ENCODE results near the gene PCDHGC3.

The PCDHGC3 gene

GRCh38 chr5:141495453-141495811 is 19.7 kb downstream of the PCDHGC3 start:
- no peak overlapping the region for H3K27ac ChIP-seq
- no peaks in the 10 kb centered on the region for H3K36me3 ChIP-seq
- TF ChIP-seq CTCF (IDR thresholded peaks at IDR 0.05; ENCODE audit: low read depth, low read length) = no peak
- no peaks in the 10 kb centered on the region for H3K9me3 ChIP-seq (ENCODE audit: severe bottlenecking)
- no peak overlapping the region for H3K4me3 ChIP-seq (ENCODE audit: low read depth, low read length)
- H3K27me3 ChIP-seq (ENCODE audit: insufficient read depth, low read depth, severe bottlenecking) = no peaks in the 10 kb centered on the region
- DNase-seq = no peak

- Histone ChIP-seq H3K27ac (no peak overlapping the region), H3K4me3 (ENCODE audit: low read depth, low read length) (no peak overlapping the region), H3K27me3 (ENCODE audit: insufficient read depth, low read depth, severe bottlenecking) (no peaks in the 10 kb centered on the region), H3K9me3 (ENCODE audit: severe bottlenecking) (no peaks in the 10 kb centered on the region), H3K36me3 (no peaks in the 10 kb centered on the region)
- no peak for DNase-seq
- TF ChIP-seq CTCF (IDR thresholded peaks at IDR 0.05; ENCODE audit: low read depth, low read length) = no peak
Measured at GRCh38 chr5:141496038-141496437, 20.3 kb downstream of the PCDHGC3 start.

GRCh38 chr5:141501761-141502160 is 26.0 kb downstream of the PCDHGC3 start:
- Histone ChIP-seq H3K4me3 (ENCODE audit: low read depth, low read length) (no peak overlapping the region), H3K36me3 (no peaks in the 10 kb centered on the region), H3K9me3 (ENCODE audit: severe bottlenecking) (no peaks in the 10 kb centered on the region), H3K27ac (no peak overlapping the region), H3K27me3 (ENCODE audit: insufficient read depth, low read depth, severe bottlenecking) (no peaks in the 10 kb centered on the region)
- DNase-seq = no peak
- no peak for TF ChIP-seq CTCF (IDR thresholded peaks at IDR 0.05; ENCODE audit: low read depth, low read length)

GRCh38 chr5:141503681-141504080 is 27.9 kb downstream of the PCDHGC3 start:
- H3K27ac ChIP-seq = no peak overlapping the region
- H3K27me3 ChIP-seq (ENCODE audit: insufficient read depth, low read depth, severe bottlenecking) = no peaks in the 10 kb centered on the region
- H3K4me3 ChIP-seq (ENCODE audit: low read depth, low read length) = no peak overlapping the region
- TF ChIP-seq CTCF (IDR thresholded peaks at IDR 0.05; ENCODE audit: low read depth, low read length) = no peak
- no peaks in the 10 kb centered on the region for H3K36me3 ChIP-seq
- no peaks in the 10 kb centered on the region for H3K9me3 ChIP-seq (ENCODE audit: severe bottlenecking)
- DNase-seq = no peak

GRCh38 chr5:141504216-141504615 is 28.4 kb downstream of the PCDHGC3 start:
- no peak for TF ChIP-seq CTCF (IDR thresholded peaks at IDR 0.05; ENCODE audit: low read depth, low read length)
- H3K4me3 ChIP-seq (ENCODE audit: low read depth, low read length) = no peak overlapping the region
- H3K36me3 ChIP-seq = no peaks in the 10 kb centered on the region
- no peaks in the 10 kb centered on the region for H3K9me3 ChIP-seq (ENCODE audit: severe bottlenecking)
- H3K27ac ChIP-seq = no peak overlapping the region
- no peak for DNase-seq
- H3K27me3 ChIP-seq (ENCODE audit: insufficient read depth, low read depth, severe bottlenecking) = no peaks in the 10 kb centered on the region

GRCh38 chr5:141506381-141507155 is 30.8 kb downstream of the PCDHGC3 start:
- Histone ChIP-seq H3K27me3 (ENCODE audit: insufficient read depth, low read depth, severe bottlenecking) (no peaks in the 10 kb centered on the region), H3K27ac (no peak overlapping the region), H3K9me3 (ENCODE audit: severe bottlenecking) (no peaks in the 10 kb centered on the region), H3K4me3 (ENCODE audit: low read depth, low read length) (no peak overlapping the region), H3K36me3 (no peaks in the 10 kb centered on the region)
- TF ChIP-seq CTCF (IDR thresholded peaks at IDR 0.05; ENCODE audit: low read depth, low read length) = no peak
- DNase-seq = no peak

Data from WERI-Rb-1 (cell line).